ENCODE results near the gene SULT1B1.

SULT1B1 gene

GRCh38 chr4:69744157-69744478 is 16.3 kb downstream of the SULT1B1 start:
- DNase-seq, result no peak

DNA sequence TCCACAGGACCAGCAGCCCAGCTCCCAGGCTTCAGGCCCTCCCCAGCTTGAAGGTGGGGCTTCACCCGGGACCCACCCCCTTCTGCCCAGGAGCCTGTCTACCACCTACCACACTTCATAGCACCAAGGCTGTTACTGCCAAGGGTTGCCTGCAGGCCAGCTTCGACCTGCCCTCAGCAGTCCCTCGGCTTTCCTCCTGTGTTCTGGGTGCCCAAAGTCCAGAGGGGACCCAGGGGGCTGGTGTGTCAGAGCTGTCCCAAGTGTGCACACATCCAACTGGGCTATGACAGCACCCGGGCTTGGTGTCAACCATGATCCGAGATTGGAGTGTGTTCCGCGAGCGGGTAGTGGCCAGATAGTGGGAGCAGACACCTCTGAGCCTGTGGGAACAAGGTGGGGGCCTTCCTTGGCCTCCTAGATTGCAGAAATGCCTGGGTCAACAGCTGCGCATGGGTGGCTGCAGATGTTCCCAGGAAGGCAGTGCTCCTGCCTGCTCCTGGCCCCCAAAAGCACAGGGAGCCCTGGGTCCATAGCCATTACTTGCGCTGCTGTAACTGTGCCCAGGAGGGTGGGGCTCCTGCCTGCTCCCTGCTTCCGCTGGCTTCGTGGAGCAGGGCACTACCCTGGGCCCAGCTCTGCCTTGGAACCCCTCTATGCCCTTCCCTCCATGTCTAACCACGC is 16.8 kb downstream of the SULT1B1 start:
- Histone ChIP-seq H3K27me3 (ENCODE audit: insufficient read depth, low read length) (no peaks in the 10 kb centered on the region), H3K4me1 (ENCODE audit: control insufficient read depth in 1 of 2, insufficient read depth in 2 of 2, low read length in 2 of 2) (peaks cover 0 to 2% of the 10 kb centered on the region in 2 experiments), H3K4me2 (ENCODE audit: low read length) (no peak overlapping the region), H4K91ac (ENCODE audit: low read depth, low read length) (no peak overlapping the region), H4K12ac (ENCODE audit: low read depth, low read length) (no peak overlapping the region), H3K36me3 (ENCODE audit: control insufficient read depth in 1 of 2, insufficient read depth in 2 of 2, low read length in 2 of 2) (no peaks in the 10 kb centered on the region), H3K27ac (ENCODE audit: low read depth, low read length) (no peak overlapping the region), H3K79me1 (ENCODE audit: low read length) (no peaks in the 10 kb centered on the region), H2BK120ac (ENCODE audit: insufficient read depth, low read length, poor library complexity) (no peak overlapping the region), H4K8ac (ENCODE audit: low read depth, low read length) (no peak overlapping the region), H3K23ac (ENCODE audit: low read length) (no peak overlapping the region), H3K4me3 (ENCODE audit: low read depth, low read length) (no peak overlapping the region), H3K4ac (ENCODE audit: low read depth, low read length) (no peak overlapping the region), H3K18ac (ENCODE audit: low read length) (no peak overlapping the region), H3K9me3 (ENCODE audit: insufficient read depth, low read depth, low read length) (peaks cover 6% of the 10 kb centered on the region), H2BK12ac (ENCODE audit: low read length) (no peak overlapping the region), H3K14ac (ENCODE audit: low read length) (no peak overlapping the region), H2BK5ac (ENCODE audit: low read depth, low read length, poor library complexity) (no peak overlapping the region), H2AFZ (ENCODE audit: insufficient read depth, low read length, poor library complexity) (no peak overlapping the region), H3K9ac (ENCODE audit: low read length) (no peak overlapping the region), H2AK5ac (ENCODE audit: low read length) (no peak overlapping the region), H3K79me2 (ENCODE audit: control insufficient read depth, insufficient read depth, low read length, poor library complexity) (no peaks in the 10 kb centered on the region)
- WGBS (ENCODE audit: extremely low coverage, insufficient coverage, insufficient read length), result no CpG with 5 or more reads among the region's 13 CpGs
- DNase-seq, result no peak

More at GRCh38 chr4:69744157-69744478, 16.3 kb downstream of the SULT1B1 start:
- Histone ChIP-seq H3K14ac (ENCODE audit: low read length) (no peak overlapping the region), H3K4ac (ENCODE audit: low read depth, low read length) (no peak overlapping the region), H3K79me1 (ENCODE audit: low read length) (no peaks in the 10 kb centered on the region), H3K79me2 (ENCODE audit: control insufficient read depth, insufficient read depth, low read length, poor library complexity) (no peaks in the 10 kb centered on the region), H3K27ac (ENCODE audit: low read depth, low read length) (no peak overlapping the region), H3K4me1 (ENCODE audit: control insufficient read depth in 1 of 2, insufficient read depth in 2 of 2, low read length in 2 of 2) (peaks cover 0 to 2% of the 10 kb centered on the region in 2 experiments), H3K9ac (ENCODE audit: low read length) (no peak overlapping the region), H3K18ac (ENCODE audit: low read length) (no peak overlapping the region), H3K36me3 (ENCODE audit: control insufficient read depth in 1 of 2, insufficient read depth in 2 of 2, low read length in 2 of 2) (no peaks in the 10 kb centered on the region), H2BK5ac (ENCODE audit: low read depth, low read length, poor library complexity) (no peak overlapping the region), H4K91ac (ENCODE audit: low read depth, low read length) (no peak overlapping the region), H3K4me3 (ENCODE audit: low read depth, low read length) (no peak overlapping the region), H3K27me3 (ENCODE audit: insufficient read depth, low read length) (no peaks in the 10 kb centered on the region), H3K23ac (ENCODE audit: low read length) (no peak overlapping the region), H2AFZ (ENCODE audit: insufficient read depth, low read length, poor library complexity) (no peak overlapping the region), H4K12ac (ENCODE audit: low read depth, low read length) (no peak overlapping the region), H2AK5ac (ENCODE audit: low read length) (no peak overlapping the region), H2BK120ac (ENCODE audit: insufficient read depth, low read length, poor library complexity) (no peak overlapping the region), H4K8ac (ENCODE audit: low read depth, low read length) (no peak overlapping the region), H2BK12ac (ENCODE audit: low read length) (no peak overlapping the region), H3K4me2 (ENCODE audit: low read length) (no peak overlapping the region), H3K9me3 (ENCODE audit: insufficient read depth, low read depth, low read length) (peaks cover 6% of the 10 kb centered on the region)
- WGBS (ENCODE audit: extremely low coverage, insufficient coverage, insufficient read length), result no CpG with 5 or more reads among the region's 11 CpGs

GRCh38 chr4:69742596-69742995 is 17.8 kb downstream of the SULT1B1 start:
- no peak overlapping the region for H3K14ac ChIP-seq (ENCODE audit: low read length)
- H3K79me1 ChIP-seq (ENCODE audit: low read length), result no peaks in the 10 kb centered on the region
- peaks cover 6% of the 10 kb centered on the region for H3K9me3 ChIP-seq (ENCODE audit: insufficient read depth, low read depth, low read length)
- H3K18ac ChIP-seq (ENCODE audit: low read length), result no peak overlapping the region
- no peaks in the 10 kb centered on the region for H3K36me3 ChIP-seq (ENCODE audit: control insufficient read depth in 1 of 2, insufficient read depth in 2 of 2, low read length in 2 of 2)
- no peak overlapping the region for H2BK12ac ChIP-seq (ENCODE audit: low read length)
- no peak overlapping the region for H3K23ac ChIP-seq (ENCODE audit: low read length)
- H2AK5ac ChIP-seq (ENCODE audit: low read length), result no peak overlapping the region
- no peak overlapping the region for H3K4me3 ChIP-seq (ENCODE audit: low read depth, low read length)
- H3K4ac ChIP-seq (ENCODE audit: low read depth, low read length), result no peak overlapping the region
- no peak overlapping the region for H2BK5ac ChIP-seq (ENCODE audit: low read depth, low read length, poor library complexity)
- H4K12ac ChIP-seq (ENCODE audit: low read depth, low read length), result no peak overlapping the region
- H3K9ac ChIP-seq (ENCODE audit: low read length), result no peak overlapping the region
- H3K79me2 ChIP-seq (ENCODE audit: control insufficient read depth, insufficient read depth, low read length, poor library complexity), result no peaks in the 10 kb centered on the region
- no peak overlapping the region for H4K91ac ChIP-seq (ENCODE audit: low read depth, low read length)
- no CpG with 5 or more reads among the region's 9 CpGs for WGBS (ENCODE audit: extremely low coverage, insufficient coverage, insufficient read length)
- H4K8ac ChIP-seq (ENCODE audit: low read depth, low read length), result no peak overlapping the region
- H3K27ac ChIP-seq (ENCODE audit: low read depth, low read length), result no peak overlapping the region
- peaks cover 0 to 2% of the 10 kb centered on the region in 2 experiments for H3K4me1 ChIP-seq (ENCODE audit: control insufficient read depth in 1 of 2, insufficient read depth in 2 of 2, low read length in 2 of 2)
- H3K4me2 ChIP-seq (ENCODE audit: low read length), result no peak overlapping the region
- no peak overlapping the region for H2AFZ ChIP-seq (ENCODE audit: insufficient read depth, low read length, poor library complexity)
- no peak for DNase-seq
- H3K27me3 ChIP-seq (ENCODE audit: insufficient read depth, low read length), result no peaks in the 10 kb centered on the region
- H2BK120ac ChIP-seq (ENCODE audit: insufficient read depth, low read length, poor library complexity), result no peak overlapping the region

GRCh38 chr4:69738872-69739271 is 21.5 kb downstream of the SULT1B1 start:
- Histone ChIP-seq H2AK5ac (ENCODE audit: low read length) (no peak overlapping the region), H4K12ac (ENCODE audit: low read depth, low read length) (no peak overlapping the region), H2BK120ac (ENCODE audit: insufficient read depth, low read length, poor library complexity) (no peak overlapping the region), H3K79me2 (ENCODE audit: control insufficient read depth, insufficient read depth, low read length, poor library complexity) (no peaks in the 10 kb centered on the region), H3K9ac (ENCODE audit: low read length) (no peak overlapping the region), H4K91ac (ENCODE audit: low read depth, low read length) (no peak overlapping the region), H3K79me1 (ENCODE audit: low read length) (no peaks in the 10 kb centered on the region), H3K23ac (ENCODE audit: low read length) (no peak overlapping the region), H3K4me1 (ENCODE audit: control insufficient read depth in 1 of 2, insufficient read depth in 2 of 2, low read length in 2 of 2) (no peaks in the 10 kb centered on the region), H2AFZ (ENCODE audit: insufficient read depth, low read length, poor library complexity) (no peak overlapping the region), H3K9me3 (ENCODE audit: insufficient read depth, low read depth, low read length) (peaks cover 4% of the 10 kb centered on the region), H3K27me3 (ENCODE audit: insufficient read depth, low read length) (no peaks in the 10 kb centered on the region), H3K4ac (ENCODE audit: low read depth, low read length) (no peak overlapping the region), H4K8ac (ENCODE audit: low read depth, low read length) (no peak overlapping the region), H2BK12ac (ENCODE audit: low read length) (no peak overlapping the region), H2BK5ac (ENCODE audit: low read depth, low read length, poor library complexity) (no peak overlapping the region), H3K4me2 (ENCODE audit: low read length) (no peak overlapping the region), H3K14ac (ENCODE audit: low read length) (no peak overlapping the region), H3K27ac (ENCODE audit: low read depth, low read length) (no peak overlapping the region), H3K4me3 (ENCODE audit: low read depth, low read length) (no peak overlapping the region), H3K18ac (ENCODE audit: low read length) (no peak overlapping the region), H3K36me3 (ENCODE audit: control insufficient read depth in 1 of 2, insufficient read depth in 2 of 2, low read length in 2 of 2) (no peaks in the 10 kb centered on the region)
- WGBS (ENCODE audit: extremely low coverage, insufficient coverage, insufficient read length), result no CpG with 5 or more reads among the region's 1 CpG
- DNase-seq, result no peak

Measured in trophoblast cell (in vitro differentiated cells and primary cell).